Measurements from ENCODE around the gene CISTR. TPM values are rescaled to one million over a fixed set of nuclear protein-coding genes. Genes with fewer than 3 reads are reported as not detected.
A peak's percentile ranks its signal among the peaks of the same experiment; 100 is the strongest.

Gene CISTR
- total and polyA plus RNA-seq, 2 donors (not counting 1 experiment from before 2014, with no cell fraction given) = not detected

DNA sequence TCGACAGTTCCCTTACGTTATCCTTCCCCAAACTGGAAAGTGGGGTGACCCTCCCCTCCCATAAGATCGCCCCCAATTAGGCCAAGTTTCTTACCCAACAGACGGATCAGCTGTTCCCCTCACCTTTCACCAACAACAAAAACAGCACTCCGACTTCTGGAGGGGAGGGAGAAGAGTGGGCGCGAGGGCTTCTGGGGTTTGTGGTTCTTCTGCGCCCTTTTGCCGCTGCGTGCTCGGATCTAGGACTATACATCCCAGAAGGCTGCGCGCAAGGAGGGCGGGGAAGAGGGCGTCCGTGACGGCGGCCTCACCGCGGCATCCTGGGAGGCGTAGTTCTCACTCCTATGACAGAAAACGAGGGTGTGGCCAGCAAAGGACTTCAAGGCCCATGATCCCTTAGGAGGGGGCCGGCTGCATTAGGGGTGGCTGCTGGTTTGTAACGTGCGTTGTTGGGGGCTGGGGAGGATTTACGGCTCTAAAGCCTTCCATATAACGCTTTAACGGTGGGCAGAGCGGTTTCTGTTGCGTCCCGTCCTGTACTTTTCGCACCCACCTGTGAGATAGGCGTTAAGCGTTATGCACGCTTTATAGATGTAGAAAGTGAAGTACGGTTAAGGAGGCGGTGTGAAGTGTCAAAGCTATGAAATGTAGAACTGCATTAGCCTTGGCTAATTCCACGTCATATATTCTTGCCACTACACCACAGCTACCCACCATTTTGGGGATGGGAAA lies 24.3 kb downstream of the CISTR start, which contains the start of gene CALCOCO1:
CALCOCO1 (minus strand) TSS at position 143 of the 732 bp plus-strand sequence. CDS start 2,210 bp downstream, outside the sequence.
- DNase-seq (peak; percentile 98), ATAC-seq (ENCODE audit: low read depth) (peak; percentile 97)
- Histone ChIP-seq H3K79me2 (ENCODE audit: control insufficient read depth, insufficient read depth, low read length) (peaks cover 19% of the 10 kb centered on the region), H3K9ac (ENCODE audit: low read length) (peak within 1 kb of the TSS; percentile 71), H3K9me3 (ENCODE audit: control extremely low read depth in 1 of 3, control insufficient read depth in 2 of 3, insufficient read depth in 1 of 3, low read length in 2 of 3) (no peaks in the 10 kb centered on the region), H3K27me3 (replicated peaks in 1 of 4; ENCODE audit: control extremely low read depth in 1 of 4, control insufficient read depth in 3 of 4, insufficient read depth in 4 of 4, low read length in 3 of 4) (no peaks in the 10 kb centered on the region), H3K4me3 (ENCODE audit: control extremely low read depth in 1 of 5, extremely low read depth in 1 of 5, insufficient read depth in 1 of 5, low read depth in 2 of 5, low read length in 4 of 5) (peak within 1 kb of the TSS; percentile 51 to 96 (median 85)), H3K36me3 (replicated peaks in 1 of 2; ENCODE audit: control extremely low read depth in 1 of 2, control insufficient read depth in 1 of 2, extremely low read depth in 1 of 2, insufficient read depth in 2 of 2, low read length in 1 of 2) (peaks cover 2 to 29% of the 10 kb centered on the region in 2 experiments), H3K4me1 (ENCODE audit: control insufficient read depth in 2 of 2, insufficient read depth in 2 of 2, low read length in 2 of 2) (peaks cover 13 to 21% of the 10 kb centered on the region in 2 donors), H3K4me2 (replicated peaks; ENCODE audit: low read depth, low read length, poor library complexity, severe bottlenecking) (peak within 1 kb of the TSS; percentile 80), H2AFZ (ENCODE audit: insufficient read depth, low read depth, low read length, poor library complexity, severe bottlenecking) (peak within 1 kb of the TSS; percentile 86), H3K27ac (ENCODE audit: low read length in 2 of 2) (peak within 1 kb of the TSS; percentile 60 to 61), H4K20me1 (ENCODE audit: control insufficient read depth, insufficient read depth, low read length, poor library complexity, severe bottlenecking) (peaks cover 12% of the 10 kb centered on the region)
- peak within 1 kb of the TSS; percentile 91 for H3K4me3 Mint-ChIP-seq
- no peaks in the 10 kb centered on the region for H3K9me3 Mint-ChIP-seq (ENCODE audit: insufficient read depth)
- POLR2A ChIA-PET = interaction anchor here (0.5 to 0.6 kb wide), 5 partner anchors 13 to 619 kb away, joined by 3 to 6 read pairs (median 3); no protein-coding TSS in a partner anchor
- peaks cover 11% of the 10 kb centered on the region for H3K27me3 Mint-ChIP-seq
- H3K4me1 Mint-ChIP-seq = peaks cover 22% of the 10 kb centered on the region
- peak within 1 kb of the TSS; percentile 82 for H3K27ac Mint-ChIP-seq
- TF ChIP-seq, protein P1, sequence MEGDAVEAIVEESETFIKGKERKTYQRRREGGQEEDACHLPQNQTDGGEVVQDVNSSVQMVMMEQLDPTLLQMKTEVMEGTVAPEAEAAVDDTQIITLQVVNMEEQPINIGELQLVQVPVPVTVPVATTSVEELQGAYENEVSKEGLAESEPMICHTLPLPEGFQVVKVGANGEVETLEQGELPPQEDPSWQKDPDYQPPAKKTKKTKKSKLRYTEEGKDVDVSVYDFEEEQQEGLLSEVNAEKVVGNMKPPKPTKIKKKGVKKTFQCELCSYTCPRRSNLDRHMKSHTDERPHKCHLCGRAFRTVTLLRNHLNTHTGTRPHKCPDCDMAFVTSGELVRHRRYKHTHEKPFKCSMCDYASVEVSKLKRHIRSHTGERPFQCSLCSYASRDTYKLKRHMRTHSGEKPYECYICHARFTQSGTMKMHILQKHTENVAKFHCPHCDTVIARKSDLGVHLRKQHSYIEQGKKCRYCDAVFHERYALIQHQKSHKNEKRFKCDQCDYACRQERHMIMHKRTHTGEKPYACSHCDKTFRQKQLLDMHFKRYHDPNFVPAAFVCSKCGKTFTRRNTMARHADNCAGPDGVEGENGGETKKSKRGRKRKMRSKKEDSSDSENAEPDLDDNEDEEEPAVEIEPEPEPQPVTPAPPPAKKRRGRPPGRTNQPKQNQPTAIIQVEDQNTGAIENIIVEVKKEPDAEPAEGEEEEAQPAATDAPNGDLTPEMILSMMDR (IDR thresholded peaks at IDR 0.05) = no peak
- TF ChIP-seq EZH2 (IDR thresholded peaks at IDR 0.05; ENCODE audit: borderline replicate concordance, insufficient read depth, low read depth, low read length, poor library complexity, severe bottlenecking) = no peak
- under 1% methylated on average over 27 of the region's 38 CpGs for WGBS (ENCODE audit: insufficient coverage)
- CTCF ChIA-PET = interaction anchor here (1.0 to 17.5 kb wide), 6 partner anchors 10 to 65 kb away, joined by 3 to 254 read pairs (median 8); partner anchors contain the start of gene CISTR
- intact Hi-C loops (cut with micrococcal nuclease) = loop anchor here (1.0 to 10.0 kb wide), 9 partner anchors 19 to 632 kb away; partner anchors contain the start of genes ATF7, CBX5, CISTR and HNRNPA1

Data from B cell (primary cell).